GM12872 (cell line): ENCODE results near the gene TEPSIN.

Experiments used
- TF ChIP-seq, protein P1 (sequence below): IDR thresholded peaks from 3 replicates; pipeline ENCODE4 v1.5.1; 2011; ENCODE audit warnings: low read depth, mild to moderate bottlenecking, low read length, moderate library complexity; ENCODE audit not compliant: insufficient read depth

Gene TEPSIN

DNA sequence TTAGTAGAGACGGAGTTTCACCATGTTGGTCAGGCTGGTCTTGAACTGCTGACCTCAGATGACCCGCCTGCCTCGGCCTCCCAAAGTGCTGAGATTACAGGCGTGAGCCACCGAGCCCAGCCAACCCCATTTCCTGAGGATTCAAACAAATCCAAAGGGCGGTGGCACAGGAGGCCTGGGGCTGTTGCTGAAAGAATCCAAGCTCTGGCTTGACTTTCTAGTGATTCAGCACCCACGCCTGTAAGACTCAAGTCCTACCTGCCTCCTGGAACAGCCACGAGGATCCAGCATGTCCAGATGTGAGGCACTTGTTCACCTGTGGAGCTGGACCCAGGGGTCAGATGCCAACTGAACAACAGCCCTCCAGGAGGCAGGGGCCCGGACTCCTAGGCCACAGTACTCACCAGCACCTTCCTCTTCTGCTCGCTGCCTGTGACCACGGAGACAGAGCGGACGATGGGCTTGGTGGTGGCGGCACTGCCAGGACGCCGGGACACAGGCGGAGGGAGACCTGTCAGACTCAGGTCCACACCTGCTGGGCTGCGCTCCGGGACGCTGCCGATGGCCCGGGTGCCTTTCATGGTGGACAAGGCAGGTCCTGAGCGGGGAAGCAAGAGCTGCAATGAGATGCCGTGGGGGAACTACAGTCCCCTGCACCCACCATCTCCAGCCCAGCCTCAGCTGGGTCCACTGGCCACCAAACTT is 19.2 kb downstream of the TEPSIN start:
- TF ChIP-seq, protein P1, sequence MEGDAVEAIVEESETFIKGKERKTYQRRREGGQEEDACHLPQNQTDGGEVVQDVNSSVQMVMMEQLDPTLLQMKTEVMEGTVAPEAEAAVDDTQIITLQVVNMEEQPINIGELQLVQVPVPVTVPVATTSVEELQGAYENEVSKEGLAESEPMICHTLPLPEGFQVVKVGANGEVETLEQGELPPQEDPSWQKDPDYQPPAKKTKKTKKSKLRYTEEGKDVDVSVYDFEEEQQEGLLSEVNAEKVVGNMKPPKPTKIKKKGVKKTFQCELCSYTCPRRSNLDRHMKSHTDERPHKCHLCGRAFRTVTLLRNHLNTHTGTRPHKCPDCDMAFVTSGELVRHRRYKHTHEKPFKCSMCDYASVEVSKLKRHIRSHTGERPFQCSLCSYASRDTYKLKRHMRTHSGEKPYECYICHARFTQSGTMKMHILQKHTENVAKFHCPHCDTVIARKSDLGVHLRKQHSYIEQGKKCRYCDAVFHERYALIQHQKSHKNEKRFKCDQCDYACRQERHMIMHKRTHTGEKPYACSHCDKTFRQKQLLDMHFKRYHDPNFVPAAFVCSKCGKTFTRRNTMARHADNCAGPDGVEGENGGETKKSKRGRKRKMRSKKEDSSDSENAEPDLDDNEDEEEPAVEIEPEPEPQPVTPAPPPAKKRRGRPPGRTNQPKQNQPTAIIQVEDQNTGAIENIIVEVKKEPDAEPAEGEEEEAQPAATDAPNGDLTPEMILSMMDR = no peak

- TF ChIP-seq, protein P1 = no peak
These were observed 19.9 kb downstream of the TEPSIN start for GRCh38 chr17:81218991-81219390.

- TF ChIP-seq, protein P1 = no peak
These were observed 20.4 kb downstream of the TEPSIN start for GRCh38 chr17:81218459-81218858.

DNA sequence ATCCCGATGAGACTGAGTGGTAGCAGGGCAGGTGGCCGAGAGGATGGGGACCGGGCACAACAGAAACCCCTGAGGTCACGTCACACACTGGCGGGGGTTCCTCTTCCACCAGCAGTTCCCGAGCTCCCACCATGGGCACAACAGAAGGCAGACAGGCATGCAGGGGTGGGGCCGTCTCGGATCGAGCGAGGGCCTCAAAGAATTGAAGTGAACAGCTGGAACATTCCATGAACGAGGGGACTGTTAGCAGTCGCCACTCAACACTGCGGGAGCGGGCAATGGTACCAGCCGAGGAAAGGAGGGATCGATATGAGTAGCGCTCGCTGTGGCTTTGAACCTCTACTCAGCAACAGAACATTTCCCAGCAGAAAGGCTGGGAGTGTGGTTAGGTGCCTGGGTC is 21.4 kb downstream of the TEPSIN start:
- TF ChIP-seq, protein P1 = no peak

- TF ChIP-seq, protein P1 = no peak
These were observed 24.9 kb downstream of the TEPSIN start for GRCh38 chr17:81213978-81214377.

- TF ChIP-seq, protein P1 = no peak
These were observed 26.5 kb downstream of the TEPSIN start for GRCh38 chr17:81212365-81212764.

GRCh38 chr17:81210868-81211267 is 28.0 kb downstream of the TEPSIN start:
- TF ChIP-seq, protein P1 = no peak
